GM21515 (cell line): ENCODE measurements around the gene USP9X.
A peak's percentile ranks its signal among the peaks of the same experiment; 100 is the strongest.
"Not testable (repeated sequence)": the region's sequence is repeated elsewhere in the genome, so short reads cannot be mapped to it uniquely, and the experiment has no call there.

Experiments
- ATAC-seq: cut with Tn5 transposase; IDR thresholded peaks from one replicate; pipeline ENCODE4 v1.9.1; 2021; ENCODE audit not compliant: unreplicated experiment

USP9X gene

DNA sequence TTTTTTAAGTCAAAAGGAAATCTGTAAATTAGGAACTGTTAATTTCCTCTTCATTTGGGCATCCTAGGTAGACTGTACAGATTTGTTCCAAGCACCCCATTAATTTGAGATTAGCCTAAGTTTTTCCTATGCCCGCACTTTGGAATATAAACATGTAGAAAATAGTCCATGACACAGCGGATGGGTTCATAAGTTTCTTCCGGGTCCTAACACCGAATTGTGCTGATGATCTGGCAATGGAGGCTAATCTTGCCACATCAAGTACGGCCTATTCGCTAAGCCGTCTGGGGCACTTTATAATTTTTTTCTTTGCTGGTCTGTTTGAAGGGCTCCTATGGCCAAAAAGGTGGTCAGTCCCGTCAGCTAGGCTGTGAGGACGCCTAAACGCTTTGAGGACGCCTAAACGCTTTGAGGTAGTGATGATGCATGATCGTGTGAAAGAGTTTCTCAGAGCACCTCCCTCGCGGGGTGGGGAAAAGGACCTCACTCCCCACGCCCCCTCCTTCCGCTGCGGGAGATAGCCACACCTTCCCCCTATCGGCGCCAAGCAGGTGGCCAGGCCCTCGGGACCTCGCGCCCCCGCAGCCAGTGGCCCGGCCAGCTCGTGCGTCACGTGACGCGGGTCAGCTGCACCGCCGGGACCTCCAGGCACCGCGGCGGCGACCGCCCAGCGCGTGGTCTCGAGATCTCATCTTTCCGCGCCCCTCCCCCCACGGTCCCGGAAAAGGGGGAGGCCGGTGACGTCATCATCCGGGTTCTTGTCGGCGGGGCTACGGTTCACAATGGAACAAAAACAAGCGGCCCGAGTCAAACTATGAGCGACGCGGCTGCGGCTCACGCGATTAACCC lies 977 bp upstream of the USP9X start:
- peak; percentile 57 for ATAC-seq

DNA sequence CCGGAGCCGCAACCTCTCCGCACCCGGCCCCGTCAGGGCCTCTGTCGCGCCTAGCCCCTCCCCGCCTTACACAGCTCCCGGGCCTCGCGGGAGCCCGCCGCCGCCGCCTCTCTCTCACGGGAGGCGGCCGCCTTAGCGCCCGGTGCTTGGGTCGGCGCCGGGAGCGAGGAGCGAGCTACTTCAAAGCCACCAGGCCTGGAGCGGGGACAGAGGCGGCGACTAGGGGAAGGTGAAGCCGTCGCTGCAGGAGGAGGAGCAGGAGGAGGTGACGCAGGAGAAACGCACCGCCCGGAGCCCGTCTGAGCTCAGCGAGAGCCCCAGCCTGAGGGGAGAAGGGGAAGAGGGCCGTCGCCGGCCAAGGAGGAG lies 250 bp downstream of the USP9X start:
- ATAC-seq: peak; percentile 23

DNA sequence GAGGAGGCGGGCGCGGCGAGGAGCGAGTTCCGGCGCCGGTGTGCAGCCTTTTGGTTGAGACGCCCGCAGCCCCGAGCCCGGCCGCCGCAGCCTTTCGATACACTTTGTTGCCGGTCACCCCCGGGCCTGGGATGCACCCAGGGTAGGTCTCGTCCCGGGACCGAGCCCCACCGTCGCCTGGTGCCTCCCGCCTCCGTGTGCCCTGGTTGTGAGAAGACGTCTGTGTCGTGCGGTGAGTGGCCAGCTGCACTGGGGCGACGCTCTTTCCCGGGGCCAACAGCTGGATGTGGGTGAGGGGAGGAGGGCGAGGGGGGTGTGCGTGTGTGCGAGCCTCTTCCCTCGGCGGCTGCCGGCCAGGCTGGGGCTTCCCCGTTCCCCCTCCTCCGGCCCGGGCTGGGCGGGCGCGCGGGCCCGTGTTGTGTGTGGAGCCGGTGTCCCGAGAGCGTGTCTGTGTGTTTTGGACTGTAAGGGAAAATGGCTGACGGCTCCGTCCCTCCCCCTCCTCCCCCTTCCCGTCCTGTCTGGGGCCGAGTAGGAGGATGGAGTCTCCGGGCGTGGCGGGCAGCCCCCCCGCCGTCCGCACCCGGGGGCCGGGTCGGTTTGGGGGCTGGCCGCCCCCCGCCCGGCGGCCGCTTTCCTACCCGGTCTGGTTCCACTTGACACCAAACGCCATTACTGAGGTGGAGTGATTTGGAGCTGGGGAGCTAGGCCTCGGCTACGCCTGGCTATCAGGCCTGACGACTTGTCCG lies 807 bp downstream of the USP9X start:
- ATAC-seq: no peak

DNA sequence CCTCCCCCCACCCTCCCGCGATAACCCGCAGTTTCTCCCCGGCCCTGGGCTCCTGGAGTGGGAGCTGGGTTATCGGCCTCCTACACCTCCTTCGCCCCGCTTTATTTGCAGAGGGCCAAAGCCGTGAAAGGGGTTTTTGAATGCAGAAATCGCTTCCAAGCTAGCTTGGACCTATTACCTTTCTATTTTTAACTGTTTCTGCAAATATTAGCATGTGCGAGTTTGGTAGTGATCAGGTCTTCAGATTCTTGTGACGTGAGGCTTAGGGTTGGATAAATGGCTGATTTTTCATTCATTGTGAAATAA lies 1.3 kb downstream of the USP9X start:
- no peak for ATAC-seq

DNA sequence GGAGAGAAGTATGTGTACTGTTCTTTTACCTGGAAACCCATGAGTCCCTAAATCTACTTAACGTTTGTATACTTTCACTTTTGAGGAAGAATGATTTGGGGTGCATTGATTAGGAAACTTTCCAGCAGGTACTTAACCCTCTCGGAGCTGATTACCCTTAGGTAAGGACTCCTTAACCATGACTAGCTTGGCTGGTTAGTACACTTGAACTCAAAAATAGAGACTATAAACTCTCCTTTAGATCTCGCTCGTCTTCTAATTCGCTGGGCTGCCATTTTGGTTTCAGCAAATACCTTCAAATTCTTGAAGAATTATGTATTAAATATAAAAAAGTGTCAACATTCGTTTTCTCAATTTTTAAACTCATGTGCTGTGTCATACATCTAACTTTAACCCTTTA lies 2.0 kb downstream of the USP9X start:
- no peak for ATAC-seq

DNA sequence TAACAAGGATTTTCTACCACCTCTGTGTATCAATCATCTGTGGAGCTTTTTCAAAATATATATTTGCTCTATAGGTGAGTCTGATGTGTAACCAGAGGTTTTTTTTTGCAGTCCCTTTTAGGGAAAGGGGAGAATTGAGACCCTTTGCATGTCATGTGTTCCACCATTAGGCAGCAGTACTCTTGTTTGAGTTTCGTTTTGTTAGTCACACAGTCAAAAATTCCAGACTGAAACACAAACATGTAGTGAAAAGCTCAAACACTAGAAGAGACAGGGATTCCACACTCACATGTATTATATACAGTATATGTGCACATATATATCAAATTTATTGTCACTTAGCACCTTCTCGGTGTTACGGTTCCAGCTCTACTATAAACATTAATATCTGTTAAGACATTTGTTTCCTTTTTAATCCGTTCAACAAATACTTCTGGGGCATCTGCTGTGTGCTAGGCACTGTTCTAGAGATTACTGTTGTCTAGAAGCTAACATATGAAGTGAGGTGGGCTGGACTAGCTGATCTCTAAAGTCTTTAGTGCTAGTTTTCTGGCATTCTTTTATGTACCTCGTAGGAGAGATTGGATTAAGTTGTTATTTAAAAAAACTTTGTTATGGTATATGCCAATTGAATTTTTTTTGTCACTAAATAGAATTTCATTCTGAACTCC lies 5.5 kb downstream of the USP9X start:
- no peak for ATAC-seq

DNA sequence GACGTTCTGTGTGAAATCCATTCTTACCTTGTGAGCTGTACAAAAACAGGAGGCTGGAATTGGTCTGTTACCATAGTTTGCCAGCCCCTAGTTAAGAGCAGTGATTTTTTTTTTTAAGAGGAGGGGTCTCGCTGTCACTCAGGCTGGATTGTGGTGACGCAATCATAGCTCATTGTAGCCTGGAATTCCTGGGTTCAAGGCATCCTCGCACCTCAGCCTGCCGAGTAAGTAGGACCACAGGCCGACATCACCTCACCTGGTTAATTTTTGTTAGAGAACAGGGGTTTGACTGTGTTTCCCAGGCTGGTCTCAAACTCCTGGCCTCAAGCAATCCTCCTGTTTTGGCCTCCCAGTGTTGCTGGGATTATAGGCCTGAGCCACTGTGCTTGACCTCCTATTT lies 7.5 kb downstream of the USP9X start:
- no peak for ATAC-seq

DNA sequence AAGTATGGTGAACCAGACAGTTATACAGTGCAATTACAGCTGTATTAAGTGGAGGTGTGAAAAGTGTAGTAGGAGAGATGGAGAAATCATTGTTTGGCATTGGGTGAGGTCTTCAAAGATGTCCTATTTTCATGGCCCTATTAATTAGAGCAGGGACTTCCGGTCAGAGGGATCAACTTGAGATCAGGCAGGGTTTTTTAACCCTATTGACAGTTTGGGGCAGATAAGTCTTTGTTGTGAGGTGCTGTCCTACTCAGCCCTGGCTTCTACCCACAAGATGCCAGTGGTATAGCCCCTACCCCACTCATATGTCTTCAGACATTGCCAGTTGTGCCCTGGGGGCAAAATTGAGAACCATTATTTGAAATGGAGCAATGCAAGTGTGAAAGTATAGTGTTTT lies 9.9 kb downstream of the USP9X start:
- no peak for ATAC-seq

DNA sequence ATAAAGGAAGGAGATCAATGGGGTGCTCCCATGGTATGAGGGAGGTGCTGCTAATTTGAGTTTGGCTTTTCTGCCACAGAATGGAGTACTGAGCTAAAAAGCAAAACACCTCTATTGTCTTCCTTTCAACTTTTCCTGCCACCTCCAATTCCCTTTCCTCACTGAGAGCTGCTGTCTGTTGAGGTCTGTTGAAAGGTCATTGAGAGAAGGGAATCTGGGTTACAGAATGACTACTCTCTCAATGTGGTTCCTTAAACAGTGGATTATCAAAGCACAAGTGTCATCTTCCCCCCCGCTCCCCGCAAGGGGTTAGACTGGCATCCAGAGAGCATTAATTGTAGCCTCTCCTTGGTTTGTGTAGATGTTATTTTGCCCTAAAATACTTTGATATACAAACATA lies 10.7 kb downstream of the USP9X start:
- no peak for ATAC-seq

DNA sequence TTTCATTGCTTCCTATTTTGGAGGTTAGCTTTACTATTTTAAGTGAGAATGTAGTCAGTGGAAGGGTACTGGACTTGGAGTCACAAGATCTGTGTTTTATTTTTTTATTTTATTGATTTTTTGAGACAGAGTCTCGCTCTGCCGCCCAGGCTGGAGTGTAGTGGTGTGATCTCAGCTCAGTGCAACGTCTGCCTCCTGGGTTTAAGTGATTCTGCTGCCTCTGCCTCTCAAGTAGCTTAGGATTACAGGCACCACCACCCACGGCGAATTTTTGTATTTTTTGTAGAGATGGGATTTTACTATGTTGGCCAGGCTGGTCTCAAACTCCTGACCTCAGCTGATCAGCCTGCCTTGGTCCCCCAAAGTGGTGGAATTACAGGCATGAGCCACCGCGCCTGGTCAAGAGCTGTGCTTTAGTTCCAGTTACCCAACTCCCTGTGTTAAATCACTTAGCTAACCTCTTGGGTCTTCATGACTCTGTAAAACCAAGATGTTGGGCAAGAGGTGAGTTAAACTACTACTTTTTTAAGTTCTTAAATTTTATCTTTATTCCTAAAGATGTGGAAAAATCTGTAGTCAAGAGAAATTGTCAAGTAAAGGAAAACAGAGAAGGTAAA lies 11.2 kb downstream of the USP9X start:
- no peak for ATAC-seq

DNA sequence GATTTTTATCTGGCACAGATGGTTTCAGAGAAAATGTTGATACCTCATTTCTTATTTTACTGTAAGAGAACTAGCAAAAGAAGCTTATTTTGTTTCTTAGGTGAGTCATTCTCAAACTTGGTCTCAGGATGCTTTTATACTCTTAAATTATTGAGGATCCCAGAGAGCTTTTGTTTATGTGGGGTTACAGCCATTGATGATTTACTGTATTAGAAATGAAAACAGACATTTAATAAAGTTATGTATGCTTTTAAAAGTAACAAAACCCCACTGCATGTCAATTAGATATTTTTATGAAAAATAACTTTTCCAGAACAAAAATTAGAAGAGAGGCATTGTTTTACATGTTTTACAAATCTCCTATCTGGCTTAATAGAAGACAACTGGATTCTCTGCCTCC lies 12.1 kb downstream of the USP9X start:
- no peak for ATAC-seq

DNA sequence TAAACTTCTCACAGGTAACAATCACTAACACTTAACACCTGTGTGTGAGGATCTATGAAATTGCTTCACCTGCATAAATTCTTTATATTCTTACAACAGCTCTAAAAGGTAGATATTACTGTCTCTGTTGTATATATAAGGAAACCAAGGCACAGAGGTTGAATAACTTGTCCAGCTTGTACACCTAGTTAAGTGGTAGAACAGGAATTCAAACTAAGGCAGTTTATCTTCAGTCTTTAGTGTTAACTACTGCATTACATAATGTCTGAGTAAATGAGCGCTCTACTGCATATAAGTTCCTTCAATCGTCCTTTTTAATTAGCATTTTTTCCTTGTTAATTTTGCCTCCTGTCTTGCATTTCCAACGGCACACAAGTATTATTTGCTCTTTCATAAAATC lies 15.0 kb downstream of the USP9X start:
- no peak for ATAC-seq

DNA sequence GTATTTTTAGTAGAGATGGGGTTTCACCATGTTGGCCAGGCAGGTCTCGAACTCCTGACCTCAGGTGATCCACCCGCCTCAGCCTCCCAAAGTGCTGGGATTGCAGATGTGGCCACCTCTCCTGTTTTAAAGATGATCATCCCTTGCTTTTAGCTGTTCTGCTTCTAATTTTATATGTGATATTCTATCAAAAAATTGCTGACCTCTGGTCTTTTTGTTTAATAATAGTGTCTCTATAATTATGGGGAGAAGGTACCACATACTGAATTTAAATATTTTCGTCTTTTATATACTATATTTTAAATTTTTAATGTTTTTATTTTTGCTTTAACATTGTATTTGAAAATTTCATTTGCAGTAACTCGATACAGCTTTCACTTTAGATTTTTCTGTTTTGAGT lies 15.6 kb downstream of the USP9X start:
- no peak for ATAC-seq

DNA sequence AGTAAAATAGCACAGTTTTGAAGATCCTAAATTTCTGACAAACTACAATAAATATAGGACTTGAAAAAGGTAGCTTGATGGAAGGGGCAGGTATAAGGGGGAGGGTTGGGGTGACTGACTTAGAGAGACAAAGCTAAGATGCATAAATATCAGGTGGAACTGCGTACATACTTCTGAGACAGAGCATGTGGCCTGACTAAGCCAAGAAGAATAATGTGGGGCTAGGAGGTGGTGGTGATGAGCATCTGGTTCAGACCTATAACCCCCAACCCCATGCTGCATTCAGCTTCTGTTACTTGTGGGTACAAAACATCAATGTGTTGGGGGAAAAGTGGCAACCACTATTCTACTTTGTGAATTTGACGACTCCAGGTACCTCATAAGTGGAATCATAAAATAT lies 19.8 kb downstream of the USP9X start:
- no peak for ATAC-seq

DNA sequence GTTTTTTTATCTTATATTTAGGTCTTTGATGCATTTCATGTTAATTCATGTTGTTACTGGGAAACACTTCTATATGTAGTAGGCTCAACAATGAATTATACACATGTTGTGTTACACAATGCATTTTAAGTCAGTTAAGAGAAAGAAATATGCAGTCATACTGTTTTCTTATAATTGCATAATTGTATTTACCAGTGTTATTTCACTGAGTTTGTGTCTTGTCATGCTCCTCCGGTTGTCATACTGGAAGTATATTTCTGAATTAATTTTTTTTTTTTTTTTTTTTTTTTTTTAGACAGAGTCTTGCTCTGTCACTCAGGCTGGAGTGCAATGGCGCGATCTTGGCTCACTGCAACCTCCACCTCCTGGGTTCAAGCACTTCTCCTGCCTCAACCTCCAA lies 21.0 kb downstream of the USP9X start:
- ATAC-seq: not testable (repeated sequence)

DNA sequence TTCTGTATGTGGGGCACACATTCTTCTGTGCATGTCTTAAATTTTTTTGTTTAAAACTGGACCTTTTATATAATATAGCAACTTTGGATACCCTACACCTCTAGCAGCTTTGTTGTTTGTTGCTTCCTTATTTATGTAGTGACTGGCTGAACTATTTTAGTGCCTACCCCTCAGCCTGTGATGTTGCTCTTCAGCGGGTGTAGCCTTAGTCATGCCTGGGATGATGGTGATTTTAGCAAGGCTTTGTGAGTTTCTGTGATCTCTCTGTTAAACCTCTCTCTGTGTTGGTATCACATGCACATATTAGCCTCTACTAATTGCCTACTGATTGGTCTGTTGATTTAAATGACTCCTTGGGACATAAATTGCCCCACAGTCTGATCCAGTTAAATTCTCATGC lies 22.8 kb downstream of the USP9X start:
- ATAC-seq: no peak

DNA sequence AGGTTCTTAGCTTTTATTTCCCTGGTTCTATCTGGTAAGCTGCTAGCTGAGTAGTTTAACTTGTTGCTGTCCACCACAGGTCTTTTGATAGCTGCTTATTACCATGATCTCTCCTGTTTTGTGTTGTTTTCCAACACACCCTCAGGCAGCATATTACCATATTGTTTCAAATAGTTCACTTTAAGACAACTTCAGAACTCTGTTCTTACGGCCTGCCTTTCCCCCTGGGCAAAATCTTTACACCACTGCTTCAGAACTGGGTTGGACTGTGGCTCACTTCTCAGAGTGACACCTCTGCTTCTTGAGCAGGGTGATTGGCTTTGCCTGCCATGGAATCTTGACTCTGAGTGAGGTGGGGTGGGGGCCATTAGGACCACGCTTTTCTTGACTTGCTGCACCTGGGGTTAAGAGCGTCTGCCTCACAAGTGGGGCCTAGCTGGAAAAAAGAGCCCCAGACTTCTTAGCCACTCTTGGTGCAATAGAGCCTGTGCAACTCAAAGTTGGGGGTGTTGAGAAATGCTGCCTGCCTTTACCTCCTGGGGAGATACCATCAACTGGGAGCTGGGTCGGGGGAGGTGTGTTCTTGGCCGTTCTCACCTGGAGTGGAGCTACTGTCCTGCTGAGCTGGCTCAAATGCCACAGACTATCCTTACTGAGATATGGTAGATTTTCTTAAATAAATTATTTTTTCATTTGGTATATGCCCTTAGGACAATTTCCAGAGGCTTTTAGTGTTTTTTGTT lies 23.4 kb downstream of the USP9X start:
- ATAC-seq: no peak

DNA sequence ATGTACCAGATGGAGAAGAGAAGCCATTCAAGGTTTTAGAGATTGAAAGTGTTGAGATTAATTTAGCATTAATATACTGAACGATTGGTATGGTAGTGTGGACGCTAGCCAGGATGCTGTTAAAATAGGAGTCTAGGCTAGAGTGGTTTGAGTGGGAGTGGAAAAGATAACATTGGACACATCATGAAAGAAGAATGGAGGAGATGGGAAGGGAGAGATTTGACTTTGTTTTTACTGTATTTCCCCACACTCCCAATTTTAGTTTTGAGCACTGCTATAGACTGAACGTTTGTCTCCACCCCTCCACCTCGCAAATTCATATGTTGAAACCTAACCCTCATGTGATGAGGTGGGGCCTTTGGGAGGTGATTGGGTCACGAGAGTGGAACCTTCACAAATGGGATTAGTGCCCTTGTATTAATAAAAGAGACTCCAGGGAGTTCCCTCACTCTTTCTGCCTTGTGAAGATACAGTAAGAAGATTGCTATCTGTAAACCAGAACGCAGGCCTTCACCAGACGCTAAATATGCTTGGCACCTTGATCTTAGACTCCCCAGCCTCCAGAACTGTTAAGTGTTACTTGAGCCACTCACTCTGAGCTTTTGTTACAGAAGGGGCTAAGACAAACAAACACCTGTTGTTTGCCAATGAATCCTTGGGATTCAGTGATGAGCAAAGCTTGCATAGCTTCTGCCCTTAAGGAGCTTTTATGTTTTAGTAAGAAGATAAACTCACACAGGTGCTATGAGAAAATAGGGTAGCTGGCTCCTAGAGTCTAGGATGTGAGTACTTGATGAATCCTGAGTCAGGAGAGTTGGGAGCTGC lies 25.8 kb downstream of the USP9X start:
- no peak for ATAC-seq

DNA sequence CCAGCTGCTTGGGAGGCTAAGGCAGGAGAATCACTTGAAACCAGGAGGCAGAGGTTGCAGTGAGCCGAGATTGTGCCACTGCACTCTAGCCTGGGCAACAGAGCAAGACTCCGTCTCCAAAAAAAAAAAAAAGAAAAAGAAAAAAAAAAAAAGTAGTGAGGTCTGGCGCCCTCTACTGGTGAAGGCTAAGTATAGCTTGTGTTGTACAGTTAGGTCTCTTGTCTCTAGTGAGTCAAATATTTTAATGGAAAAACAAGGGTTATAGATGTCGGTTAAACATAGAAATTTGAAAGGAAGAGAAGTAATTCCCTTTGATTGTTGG lies 29.8 kb downstream of the USP9X start:
- ATAC-seq: not testable (repeated sequence)

DNA sequence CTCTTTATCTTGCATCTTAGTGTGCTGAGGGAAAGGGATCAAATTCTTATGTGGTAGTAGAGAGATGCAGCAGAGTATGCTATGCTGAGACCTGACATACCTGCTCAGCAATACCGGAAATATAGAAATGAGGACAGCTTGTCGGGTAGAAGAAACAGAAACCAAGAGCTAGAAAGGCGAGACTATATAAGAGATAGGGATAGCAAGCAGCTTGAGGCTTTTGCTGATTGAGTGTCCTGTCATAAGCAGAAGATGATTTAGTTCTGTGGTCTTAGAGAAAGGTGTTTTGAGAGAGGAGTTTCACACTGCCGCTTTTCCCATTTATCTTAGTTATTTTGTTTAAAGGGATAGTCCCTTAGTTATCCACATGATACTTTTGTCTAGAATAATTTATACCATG lies 31.7 kb downstream of the USP9X start:
- ATAC-seq: peak; percentile 67
